K562 (cell line): ENCODE results near the gene CCL4. TPM values are rescaled to one million over a fixed set of nuclear protein-coding genes. Genes with fewer than 3 reads are reported as not detected.

ENCODE experiments used
- ATAC-seq: fragments of 200-7000 bp; cut with Tn5 transposase; 3 replicates; pipeline ENCODE4 v1.9.1; 2020; ENCODE audit warnings: moderate library complexity
- BruUV-seq: library from RNA; stranded (reverse); fragments of 400-500 nt; replicated peaks from 2 replicates; lab custom pipeline; 2021; lab: Mats Ljungman, UMichigan
- CTCF ChIA-PET: fragments of 300-600 bp; formaldehyde crosslinking; extraction: SDS; loops from one replicate; lab custom pipeline; 2021; ENCODE audit warnings: low intra/inter-chr PET ratio; lab: Yijun Ruan, JAX
- POLR2A ChIA-PET: fragments of 300-600, 350-650 bp; sonication (Branson Sonifier 250); formaldehyde crosslinking; extraction: SDS; loops from one replicate; lab custom pipeline; 2021; ENCODE audit warnings: antibody characterized with exemption, inconsistent platforms; lab: Yijun Ruan, JAX
- DNase-seq, 4 experiments: peaks; one replicate each; pipeline versions ENCODE4 v3.0.0 to v3.0.0-alpha.2; 2011 to 2018; ENCODE audit warnings: low spot score in 3 of 4, mixed read lengths in 3 of 4; ENCODE audit errors: extremely low read depth in 1 of 4
- FAIRE-seq: peaks from 2 replicates; lab custom pipeline; 2011; peaks lifted over from hg19 to GRCh38; lab: Jason Lieb, UNC
- H2AFZ ChIP-seq: 2 replicates; pipeline ENCODE4 v1.6.0; 2011; ENCODE audit warnings: low read depth, low read length, control low read depth, inconsistent platforms
- H3K27ac ChIP-seq: fragments of 200-600 bp; 3 replicates; pipeline ENCODE4 v1.8.0; 2011; ENCODE audit warnings: low read depth, mild to moderate bottlenecking, control low read depth, inconsistent platforms, low read length, moderate library complexity, mixed read lengths; ENCODE audit errors: extremely low read depth
- H3K27me3 ChIP-seq, 2 experiments: fragments of 300-600 bp in 1 of 2; 2 replicates in 1 of 2; 3 replicates in 1 of 2; pipeline versions ENCODE4 v1.6.0 to v1.8.0; 2011; ENCODE audit warnings: inconsistent platforms in 2 of 2, low read length in 2 of 2, mild to moderate bottlenecking in 1 of 2, mixed read lengths in 1 of 2, moderate library complexity in 1 of 2; ENCODE audit not compliant: control insufficient read depth in 2 of 2, insufficient read depth in 2 of 2
- H3K36me3 ChIP-seq: fragments of 300-600 bp; 3 replicates; pipeline ENCODE4 v1.8.0; 2011; ENCODE audit warnings: mild to moderate bottlenecking, low read length, inconsistent platforms; ENCODE audit not compliant: control insufficient read depth, insufficient read depth
- H3K4me1 ChIP-seq, 2 experiments: fragments of 200-600 bp in 1 of 2; replicated peaks in 1 of 2; 2 replicates in 1 of 2; 3 replicates in 1 of 2; pipeline versions ENCODE4 v1.5.1 to v1.8.0; 2011; ENCODE audit warnings: inconsistent platforms in 2 of 2, low read length in 2 of 2, mild to moderate bottlenecking in 1 of 2, mixed read lengths in 1 of 2, moderate library complexity in 1 of 2; ENCODE audit not compliant: control insufficient read depth in 2 of 2, insufficient read depth in 2 of 2
- H3K4me2 ChIP-seq: 2 replicates; pipeline ENCODE4 v1.6.1; 2011; ENCODE audit warnings: low read length, control low read depth, inconsistent platforms, mixed read lengths; ENCODE audit not compliant: insufficient read depth
- H3K4me3 ChIP-seq: fragments of 200-600 bp; sonication (generic), shearing (Covaris generic); 2 replicates; pipeline ENCODE4 v1.5.1; 2016; ENCODE audit warnings: control low read depth, inconsistent platforms
- H3K79me2 ChIP-seq: fragments of 200-600 bp; 3 replicates; pipeline ENCODE4 v1.8.0; 2011; ENCODE audit warnings: low read length, inconsistent platforms; ENCODE audit not compliant: control insufficient read depth, insufficient read depth
- H3K9ac ChIP-seq, 2 experiments: 2 replicates each; pipeline versions ENCODE4 v1.6.0 to v1.6.1; 2011; ENCODE audit warnings: low read depth in 2 of 2, low read length in 2 of 2, control low read depth in 1 of 2, inconsistent platforms in 1 of 2, mild to moderate bottlenecking in 1 of 2, mixed read lengths in 1 of 2; ENCODE audit not compliant: insufficient read depth in 1 of 2
- H3K9me1 ChIP-seq: one replicate; pipeline ENCODE4 v1.6.0; 2011; ENCODE audit warnings: inconsistent platforms, mild to moderate bottlenecking, low read length, moderate library complexity; ENCODE audit not compliant: control insufficient read depth, insufficient read depth
- H3K9me3 ChIP-seq: replicated peaks from 2 replicates; pipeline ENCODE4 v1.5.1; 2011; ENCODE audit warnings: low read depth, low read length, inconsistent platforms; ENCODE audit not compliant: control insufficient read depth, insufficient read depth
- H4K20me1 ChIP-seq: replicated peaks from 2 replicates; pipeline ENCODE4 v1.6.1; 2011; ENCODE audit warnings: low read length, inconsistent platforms, mixed read lengths; ENCODE audit not compliant: control insufficient read depth, insufficient read depth
- GATA2 ChIP-seq: sonication (generic); formaldehyde crosslinking; IDR thresholded peaks from 2 replicates; pipeline ENCODE4 v1.4.0; 2020; ENCODE audit warnings: mild to moderate bottlenecking, missing genetic modification reagents
- HNRNPLL ChIP-seq: fragments of 200-400 bp; formaldehyde crosslinking; IDR thresholded peaks from 2 replicates; pipeline ENCODE4 v1.6.1; 2017; ENCODE audit warnings: low read length, low read depth, mild to moderate bottlenecking; ENCODE audit not compliant: poor library complexity, severe bottlenecking
- KLF13 ChIP-seq: fragments of 450-650 bp; IDR thresholded peaks from 2 replicates; pipeline ENCODE4 v1.6.1; 2016; ENCODE audit warnings: missing genetic modification characterization, low read depth, mild to moderate bottlenecking, missing compliant biosample characterization, moderate library complexity, borderline replicate concordance
- MECOM ChIP-seq: fragments of 250-450 bp; sonication (Bioruptor Pico); IDR thresholded peaks from 2 replicates; pipeline ENCODE4 v1.8.0; 2022; ENCODE audit warnings: inconsistent platforms
- MTA2 ChIP-seq: fragments of 450-650 bp; IDR thresholded peaks from 2 replicates; pipeline ENCODE4 v1.6.1; 2016; ENCODE audit warnings: low read depth
- MYC ChIP-seq, 2 experiments: fragments of 250-450 bp in 1 of 2; sonication (Bioruptor Pico) in 1 of 2; IDR thresholded peaks; 2 replicates each; pipeline versions ENCODE4 v1.5.1 to v1.6.1; 2012 to 2021; ENCODE audit warnings: low read depth in 2 of 2, borderline replicate concordance in 1 of 2, improper control_type of control experiment in 1 of 2, low read length in 1 of 2, mild to moderate bottlenecking in 1 of 2, moderate library complexity in 1 of 2
- NONO ChIP-seq, 2 experiments: fragments of 200-400 bp in 1 of 2; fragments of 450-650 bp in 1 of 2; formaldehyde crosslinking in 1 of 2; IDR thresholded peaks; 2 replicates each; pipeline ENCODE4 v1.6.1; 2017; ENCODE audit warnings: low read depth in 2 of 2, mild to moderate bottlenecking in 2 of 2, moderate library complexity in 2 of 2, low read length in 1 of 2
- RFX1 ChIP-seq: fragments of 450-650 bp; IDR thresholded peaks from 2 replicates; pipeline ENCODE4 v1.6.1; 2016; ENCODE audit warnings: mild to moderate bottlenecking, moderate library complexity
- SMARCC2 ChIP-seq: fragments of 450-650 bp; IDR thresholded peaks from 2 replicates; pipeline ENCODE4 v1.6.1; 2017; ENCODE audit warnings: antibody characterized with exemption, moderate library complexity, mild to moderate bottlenecking, low read depth
- SREBF2 ChIP-seq: sonication (generic); formaldehyde crosslinking; IDR thresholded peaks from 2 replicates; pipeline ENCODE4 v1.4.0; 2020; ENCODE audit warnings: mild to moderate bottlenecking, missing genetic modification reagents
- TEAD2 ChIP-seq: fragments of 450-650 bp; IDR thresholded peaks from 2 replicates; pipeline ENCODE4 v1.6.1; 2016; ENCODE audit warnings: missing genetic modification characterization, control low read depth, missing compliant biosample characterization
- ZBTB17 ChIP-seq: fragments of 450-650 bp; formaldehyde crosslinking; IDR thresholded peaks from 2 replicates; pipeline ENCODE4 v1.4.0; 2020; ENCODE audit warnings: mild to moderate bottlenecking
- ZNF124 ChIP-seq: sonication (generic); formaldehyde crosslinking; IDR thresholded peaks from 2 replicates; pipeline ENCODE4 v1.8.1; 2022; ENCODE audit warnings: missing genetic modification reagents
- ZNF212 ChIP-seq: fragments of 450-650 bp; formaldehyde crosslinking; IDR thresholded peaks from 2 replicates; pipeline ENCODE4 v1.4.0; 2020; ENCODE audit warnings: mild to moderate bottlenecking
- ZNF232 ChIP-seq: sonication (generic); formaldehyde crosslinking; IDR thresholded peaks from 2 replicates; pipeline ENCODE4 v1.8.0; 2022; ENCODE audit warnings: mild to moderate bottlenecking, missing genetic modification reagents
- ZNF780A ChIP-seq: fragments of 250-450 bp; sonication (Bioruptor Pico); IDR thresholded peaks from 2 replicates; pipeline ENCODE4 v1.5.0; 2021; ENCODE audit warnings: mild to moderate bottlenecking
- ZNF79 ChIP-seq: fragments of 250-450 bp; sonication (Bioruptor Pico); IDR thresholded peaks from 2 replicates; pipeline ENCODE4 v1.4.0; 2020; ENCODE audit warnings: low read depth, mild to moderate bottlenecking, moderate library complexity
- ZSCAN32 ChIP-seq: fragments of 450-650 bp; formaldehyde crosslinking; IDR thresholded peaks from 2 replicates; pipeline ENCODE4 v1.4.0; 2020; ENCODE audit warnings: mild to moderate bottlenecking, moderate library complexity
- in situ Hi-C: fragments of 300-500 bp; cut with MboI; formaldehyde crosslinking; loops from 4 replicates; pipeline ENCODE4 v1.15.0; 2018; ENCODE audit warnings: inconsistent platforms, mixed read lengths
- intact Hi-C: fragments of 100-400 bp; cut with micrococcal nuclease; formaldehyde crosslinking; loops from 2 replicates; pipeline ENCODE4 v1.14.2; 2022
- polyA plus RNA-seq, 8 experiments: library from polyadenylated mRNA; depleted of rRNA in 4 of 8; stranded (reverse) in 5 of 8; unstranded in 3 of 8; fragments of >200 nt; fragmentation: Nextera tagmentation in 2 of 8; fragmentation: Illumina TruSeq in 1 of 8; extraction: Ambion mirVana in 2 of 8; extraction: Trizol in 1 of 8; gene quantifications; 2 replicates each; pipeline versions ENCODE4 v1.2.1 to v1.2.3, GENCODE V29; 2011 to 2014; ENCODE audit warnings: inconsistent platforms in 1 of 8, missing spikeins in 1 of 8
- total RNA-seq, 7 experiments: library from RNA; depleted of rRNA in 6 of 7; stranded (reverse); fragments of >200 nt in 6 of 7; fragmentation: Illumina TruSeq in 2 of 7; extraction: Trizol in 2 of 7; gene quantifications; 2 replicates each; pipeline versions ENCODE4 v1.2.1 to v1.2.3, GENCODE V29; 2011 to 2021; ENCODE audit warnings: low replicate concordance in 1 of 7
- TF ChIP-seq, protein P1 (sequence below): fragments of 250-450 bp; sonication (Bioruptor Pico); IDR thresholded peaks from 2 replicates; pipeline ENCODE4 v1.5.0; 2021; ENCODE audit warnings: mild to moderate bottlenecking, moderate library complexity
- TF ChIP-seq, protein P2 (sequence below): fragments of 250-450 bp; sonication (Bioruptor Pico); IDR thresholded peaks from 2 replicates; pipeline ENCODE4 v1.5.0; 2021

Gene CCL4
- total and polyA plus RNA-seq, 9 of the 15 experiments (the other 6 are each of a cell fraction or from before 2014, with no cell fraction given) = 0.91 TPM; not detected in 8

DNA sequence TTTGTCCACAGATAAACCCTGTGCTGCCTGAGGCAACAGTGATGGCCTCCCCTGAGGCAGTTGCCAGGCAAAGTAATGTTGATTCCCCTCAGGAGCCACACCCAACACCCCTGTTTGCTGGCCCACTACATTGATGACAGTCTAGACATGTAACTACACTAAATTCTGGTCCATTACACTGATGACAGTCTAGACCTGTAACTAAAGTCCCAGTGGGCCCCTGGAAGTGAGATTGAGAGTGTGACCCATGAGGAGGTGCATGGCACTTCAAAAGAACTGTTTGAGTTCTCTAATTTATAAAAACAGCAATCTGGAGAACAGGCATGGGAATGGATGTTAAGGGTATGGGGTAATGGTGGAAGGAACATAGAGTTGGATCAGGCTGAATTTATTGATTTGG is 8.9 kb downstream of the CCL4 start:
- no peak overlapping the region for H3K9ac ChIP-seq
- no peak overlapping the region for H3K4me3 ChIP-seq
- no TSS peak for BruUV-seq
- TF ChIP-seq GATA2 (CRISPR knock-in tag) = no peak
- TF ChIP-seq RFX1 = no peak
- TF ChIP-seq, protein P1, sequence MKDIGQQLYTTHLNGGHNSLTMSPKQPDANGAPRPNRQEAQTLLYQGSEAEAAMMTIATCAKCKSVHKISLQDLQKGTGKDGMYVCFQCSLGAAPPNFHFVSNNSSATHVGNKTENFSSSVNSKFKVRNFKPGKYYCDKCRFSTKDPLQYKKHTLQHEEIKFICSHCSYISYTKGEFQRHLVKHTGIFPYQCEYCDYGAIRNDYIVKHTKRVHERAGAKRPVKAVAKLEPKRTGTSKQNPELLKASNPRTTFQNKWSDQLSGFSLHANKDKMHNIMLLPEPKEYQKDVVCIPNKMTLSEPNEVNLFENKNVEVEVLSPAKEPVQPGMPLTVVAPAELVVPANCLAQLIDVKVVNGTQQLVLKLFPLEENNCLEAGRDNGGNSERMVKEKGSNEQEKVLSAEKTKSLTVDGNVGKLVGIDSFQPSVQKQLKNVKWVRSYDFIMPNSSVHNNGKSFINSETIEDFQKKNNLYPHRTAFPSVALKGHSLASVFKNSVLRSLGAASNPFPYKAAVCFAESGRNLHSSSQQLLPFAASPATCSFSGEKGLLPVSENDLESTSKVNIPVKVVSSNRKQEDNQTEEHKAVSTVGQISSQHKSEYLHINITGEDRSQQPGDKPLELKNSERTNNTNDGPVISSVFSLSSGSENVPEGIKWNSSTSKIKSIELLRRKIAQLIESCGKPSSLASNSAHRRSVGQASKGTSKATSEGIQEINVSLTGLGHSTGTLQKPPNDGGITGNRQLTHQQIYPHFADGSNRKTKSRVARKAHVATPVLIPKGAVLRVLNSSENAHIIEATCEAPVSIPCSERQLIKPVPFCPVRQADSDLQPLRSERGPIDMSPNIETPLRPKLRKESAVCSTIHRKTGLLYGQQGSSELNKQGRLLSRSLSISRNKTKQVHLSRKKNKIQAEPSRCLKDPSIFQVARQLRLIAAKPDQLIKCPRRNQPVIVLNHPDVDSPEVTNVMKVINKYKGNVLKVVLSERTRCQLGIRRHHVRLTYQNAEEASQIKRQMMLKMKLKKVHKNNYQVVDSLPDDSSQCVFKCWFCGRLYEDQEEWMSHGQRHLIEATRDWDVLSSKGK = no peak
- TF ChIP-seq SMARCC2 = no peak
- TF ChIP-seq KLF13 (tag) = no peak
- no peak for TF ChIP-seq MTA2
- no peak for TF ChIP-seq ZSCAN32 (CRISPR knock-in tag)
- no peak for TF ChIP-seq ZNF232
- TF ChIP-seq ZBTB17 = no peak
- no peak for TF ChIP-seq MECOM (CRISPR knock-in tag)
- TF ChIP-seq SREBF2 (CRISPR knock-in tag) = no peak
- TF ChIP-seq ZNF124 (CRISPR knock-in tag) = no peak
- no peak for TF ChIP-seq HNRNPLL
- no peak for TF ChIP-seq MYC (IDR thresholded peaks at IDR 0.05; ENCODE audit: low read depth, low read length)
- TF ChIP-seq MYC (CRISPR knock-in tag; IDR thresholded peaks at IDR 0.05; ENCODE audit: borderline replicate concordance, low read depth) = no peak
- no peak for TF ChIP-seq ZNF212
- no peak for TF ChIP-seq NONO (IDR thresholded peaks at IDR 0.05; ENCODE audit: low read depth in 2 of 2, low read length in 1 of 2)
- TF ChIP-seq ZNF79 (CRISPR knock-in tag) = no peak
- TF ChIP-seq ZNF780A (CRISPR knock-in tag) = no peak
- TF ChIP-seq, protein P2, sequence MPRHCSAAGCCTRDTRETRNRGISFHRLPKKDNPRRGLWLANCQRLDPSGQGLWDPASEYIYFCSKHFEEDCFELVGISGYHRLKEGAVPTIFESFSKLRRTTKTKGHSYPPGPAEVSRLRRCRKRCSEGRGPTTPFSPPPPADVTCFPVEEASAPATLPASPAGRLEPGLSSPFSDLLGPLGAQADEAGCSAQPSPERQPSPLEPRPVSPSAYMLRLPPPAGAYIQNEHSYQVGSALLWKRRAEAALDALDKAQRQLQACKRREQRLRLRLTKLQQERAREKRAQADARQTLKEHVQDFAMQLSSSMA (CRISPR knock-in tag) = no peak
- TF ChIP-seq TEAD2 (tag) = no peak
- H3K9me1 ChIP-seq = no peaks in the 10 kb centered on the region
- ChIA-PET POLR2A (no interaction called here), CTCF (no interaction called here)
- DNase-seq = no peak
- no peaks in the 10 kb centered on the region for H3K79me2 ChIP-seq
- in situ Hi-C loops (no loop called here), intact Hi-C loops (no loop called here)
- FAIRE-seq = no peak
- no peak overlapping the region for H2AFZ ChIP-seq
- no peaks in the 10 kb centered on the region for H3K4me1 ChIP-seq
- no peaks in the 10 kb centered on the region for H3K27me3 ChIP-seq
- H4K20me1 ChIP-seq = no peaks in the 10 kb centered on the region
- no peak for ATAC-seq
- no peaks in the 10 kb centered on the region for H3K9me3 ChIP-seq
- no peaks in the 10 kb centered on the region for H3K36me3 ChIP-seq
- no peak overlapping the region for H3K27ac ChIP-seq
- H3K4me2 ChIP-seq = no peak overlapping the region
